Activated CD8-positive, alpha-beta T cell treated with anti-CD3 and anti-CD28 coated beads, Interleukin-2, amount 10 ng/mL, durations not matched to agents 7 days and 5 days (primary cell): ENCODE measurements around the gene SBNO2. TPM values are rescaled to one million over a fixed set of nuclear protein-coding genes. Genes with fewer than 3 reads are reported as not detected.

Source experiments
- ATAC-seq: fragments of 150-1000 bp; cut with Tn5 transposase; one replicate; pipeline ENCODE4 v1.10.0; 2021; ENCODE audit warnings: moderate library complexity
- CTCF ChIA-PET: fragments of 350-600 bp; sonication (Branson Sonifier 250); formaldehyde crosslinking; loops from one replicate; lab custom pipeline; 2021; ENCODE audit warnings: antibody characterized with exemption; lab: Charles Lee
- POLR2A ChIA-PET: fragments of 350-600 bp; sonication (Branson Sonifier 250); formaldehyde crosslinking; loops from one replicate; lab custom pipeline; 2021; ENCODE audit warnings: antibody characterized with exemption; lab: Charles Lee
- DNase-seq: peaks from one replicate; pipeline ENCODE4 v3.0.0-alpha.2; 2020
- H3K27ac Mint-ChIP-seq: one replicate; pipeline ENCODE4 v1.8.0; 2021; ENCODE audit warnings: mild to moderate bottlenecking, mixed read lengths
- H3K27me3 Mint-ChIP-seq: one replicate; pipeline ENCODE4 v1.8.0; 2021; ENCODE audit warnings: low read depth, mixed read lengths
- H3K36me3 Mint-ChIP-seq: one replicate; pipeline ENCODE4 v1.8.0; 2021; ENCODE audit warnings: low read depth, mixed read lengths
- H3K4me1 Mint-ChIP-seq: one replicate; pipeline ENCODE4 v1.8.0; 2021; ENCODE audit warnings: low read depth, mixed read lengths
- H3K4me3 Mint-ChIP-seq: one replicate; pipeline ENCODE4 v1.8.0; 2021; ENCODE audit warnings: mild to moderate bottlenecking, mixed read lengths
- H3K9me3 Mint-ChIP-seq: one replicate; pipeline ENCODE4 v1.8.0; 2022; ENCODE audit warnings: mixed read lengths; ENCODE audit not compliant: insufficient read depth
- total RNA-seq, 2 experiments: library from RNA; stranded (reverse); gene quantifications; one replicate each; pipeline ENCODE4 v1.2.3, GENCODE V29; 2021

Gene SBNO2
- total RNA-seq, 2 experiments from 2014 or later, result 58.6 to 70.5 TPM

- ATAC-seq (no peak), DNase-seq (no peak)
- ChIA-PET CTCF (no interaction called here), POLR2A (interaction anchor here (0.7 kb wide), 1 partner anchor 27 kb away, joined by 3 read pairs; no protein-coding TSS in a partner anchor)
- H3K27me3 Mint-ChIP-seq, result no peaks in the 10 kb centered on the region
- H3K9me3 Mint-ChIP-seq, result no peaks in the 10 kb centered on the region
- no peak overlapping the region for H3K4me3 Mint-ChIP-seq
- peaks cover 14% of the 10 kb centered on the region for H3K4me1 Mint-ChIP-seq
- peaks cover 6% of the 10 kb centered on the region for H3K36me3 Mint-ChIP-seq
- no peak overlapping the region for H3K27ac Mint-ChIP-seq
These were observed 65.6 kb downstream of the SBNO2 start for GRCh38 chr19:1108291-1109031.

DNA sequence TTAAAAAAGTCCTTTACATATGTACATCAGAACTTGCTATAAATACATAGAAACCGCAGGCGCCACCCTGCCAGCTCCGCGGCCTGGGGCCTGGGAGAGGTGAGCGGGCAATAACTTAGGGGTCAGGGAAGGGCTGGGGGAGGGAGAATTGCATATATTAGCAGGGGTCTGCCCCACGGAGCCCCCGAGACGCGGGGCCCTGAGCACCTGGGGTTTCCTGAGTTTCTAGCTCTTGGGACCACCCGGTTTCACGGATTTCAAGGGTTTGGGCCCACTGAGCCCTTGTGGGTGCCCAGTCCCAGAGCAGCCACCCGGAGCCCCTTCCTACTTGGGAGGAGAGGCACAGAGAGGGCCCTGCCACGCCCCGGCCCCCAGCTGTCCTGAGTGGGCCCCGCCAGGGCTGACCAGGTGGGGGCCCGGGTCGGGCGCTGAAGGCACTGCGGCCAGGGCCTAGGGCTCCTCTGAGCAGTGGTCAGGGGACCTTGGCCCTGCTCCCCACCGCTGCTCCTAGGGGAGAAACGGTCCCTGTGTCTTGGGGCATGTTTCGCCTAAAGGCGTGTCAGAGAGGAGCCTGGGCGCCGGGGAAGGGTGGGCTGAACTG lies 66.3 kb downstream of the SBNO2 start:
- peaks cover 18% of the 10 kb centered on the region for H3K4me1 Mint-ChIP-seq

DNA sequence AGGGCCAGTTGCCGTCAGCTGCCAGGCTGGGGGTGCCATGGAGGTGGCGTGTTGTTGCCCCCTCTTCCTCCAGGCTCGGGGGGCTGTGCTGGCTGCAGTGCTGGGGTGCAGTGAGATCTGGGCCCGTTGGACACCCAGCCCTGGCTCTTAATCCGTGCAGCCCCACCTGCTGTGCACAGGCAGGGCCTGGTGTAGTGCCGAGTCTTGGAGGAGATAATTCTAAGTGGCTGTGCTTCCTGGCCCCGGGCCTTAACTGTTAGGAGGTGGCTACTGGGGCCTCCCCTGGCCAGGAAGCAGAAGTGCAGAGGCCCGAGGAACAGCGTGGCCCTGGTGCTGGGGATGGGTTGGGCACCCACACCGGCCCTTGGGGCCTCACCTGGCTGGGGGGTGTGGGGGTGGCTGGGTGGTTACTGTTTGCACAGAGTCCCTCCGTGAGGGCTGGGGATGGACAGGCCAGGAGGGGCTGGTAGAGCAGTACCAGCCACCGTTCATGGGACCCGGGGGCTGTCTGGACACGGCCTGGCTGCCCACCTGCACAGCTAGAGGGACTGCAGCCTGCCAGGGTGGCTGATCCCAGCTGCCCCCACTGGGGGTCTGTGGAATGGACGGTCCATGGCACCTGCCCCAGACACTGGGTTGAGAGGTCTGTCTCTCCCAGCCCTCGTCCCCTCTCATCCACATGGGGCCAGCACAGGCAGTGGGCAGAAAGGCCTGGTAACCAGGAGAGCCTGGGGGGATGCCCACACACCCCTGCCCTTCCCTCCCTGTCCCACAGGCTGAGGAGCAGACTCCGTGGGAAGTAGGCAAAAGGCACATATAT lies 67.0 kb downstream of the SBNO2 start:
- Mint-ChIP-seq H3K27ac (no peak overlapping the region), H3K9me3 (no peaks in the 10 kb centered on the region), H3K4me1 (peaks cover 24% of the 10 kb centered on the region), H3K4me3 (no peak overlapping the region), H3K36me3 (peaks cover 6% of the 10 kb centered on the region), H3K27me3 (no peaks in the 10 kb centered on the region)
- ChIA-PET CTCF (no interaction called here), POLR2A (no interaction called here)
- no peak for DNase-seq
- no peak for ATAC-seq

More for the DNA sequence above, 66.3 kb downstream of the SBNO2 start:
- ATAC-seq, result no peak
- Mint-ChIP-seq H3K9me3 (no peaks in the 10 kb centered on the region), H3K27me3 (no peaks in the 10 kb centered on the region), H3K36me3 (peaks cover 6% of the 10 kb centered on the region), H3K27ac (no peak overlapping the region), H3K4me3 (no peak overlapping the region)
- DNase-seq, result no peak
- CTCF ChIA-PET, result no interaction called here
- POLR2A ChIA-PET, result no interaction called here

DNA sequence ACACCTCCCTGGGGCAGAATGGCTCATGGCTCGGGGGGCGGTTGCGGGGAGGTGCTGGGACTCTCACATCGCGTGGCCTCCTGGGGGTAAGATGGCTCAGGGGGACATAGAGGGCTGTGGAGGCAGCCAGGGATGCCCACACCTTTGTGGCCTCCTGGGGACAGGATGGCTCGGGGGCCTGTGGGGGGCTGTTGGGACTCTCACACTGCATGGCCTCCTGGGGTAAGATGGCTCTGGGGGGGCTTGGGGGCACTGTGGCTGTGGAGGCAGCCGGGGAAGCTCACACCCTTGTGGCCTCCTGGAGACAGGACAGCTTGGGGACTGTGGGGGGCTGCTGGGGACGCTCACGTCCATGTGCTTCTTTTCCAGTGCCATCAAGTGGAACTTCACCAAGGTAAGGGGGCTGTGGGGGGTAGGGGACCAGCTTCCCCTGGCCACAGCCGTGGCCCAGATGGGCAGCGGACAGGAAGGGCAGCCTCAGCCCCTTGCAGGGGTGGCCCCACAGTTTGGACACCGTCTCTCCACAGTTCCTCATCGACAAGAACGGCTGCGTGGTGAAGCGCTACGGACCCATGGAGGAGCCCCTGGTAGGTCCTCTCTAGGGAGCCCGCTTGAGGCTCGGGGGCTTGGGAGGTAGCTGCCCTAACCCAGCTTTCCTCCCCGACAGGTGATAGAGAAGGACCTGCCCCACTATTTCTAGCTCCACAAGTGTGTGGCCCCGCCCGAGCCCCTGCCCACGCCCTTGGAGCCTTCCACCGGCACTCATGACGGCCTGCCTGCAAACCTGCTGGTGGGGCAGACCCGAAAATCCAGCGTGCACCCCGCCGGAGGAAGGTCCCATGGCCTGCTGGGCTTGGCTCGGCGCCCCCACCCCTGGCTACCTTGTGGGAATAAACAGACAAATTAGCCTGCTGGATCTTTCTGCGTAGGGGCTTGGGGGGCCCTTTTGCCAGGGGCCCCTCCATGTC lies 67.9 kb downstream of the SBNO2 start:
- peaks cover 4% of the 10 kb centered on the region for H3K36me3 Mint-ChIP-seq
- no peak for ATAC-seq
- H3K27me3 Mint-ChIP-seq, result no peaks in the 10 kb centered on the region
- POLR2A ChIA-PET, result interaction anchor here (0.5 to 1.0 kb wide), 3 partner anchors 11 to 306 kb away, joined by 3 to 4 read pairs (median 3); partner anchors contain the start of gene ABCA7
- CTCF ChIA-PET, result no interaction called here
- DNase-seq, result no peak
- peaks cover 32% of the 10 kb centered on the region for H3K4me1 Mint-ChIP-seq
- no peaks in the 10 kb centered on the region for H3K9me3 Mint-ChIP-seq
- peak overlapping the region; percentile 34 for H3K27ac Mint-ChIP-seq
- H3K4me3 Mint-ChIP-seq, result peak overlapping the region; percentile 58

DNA sequence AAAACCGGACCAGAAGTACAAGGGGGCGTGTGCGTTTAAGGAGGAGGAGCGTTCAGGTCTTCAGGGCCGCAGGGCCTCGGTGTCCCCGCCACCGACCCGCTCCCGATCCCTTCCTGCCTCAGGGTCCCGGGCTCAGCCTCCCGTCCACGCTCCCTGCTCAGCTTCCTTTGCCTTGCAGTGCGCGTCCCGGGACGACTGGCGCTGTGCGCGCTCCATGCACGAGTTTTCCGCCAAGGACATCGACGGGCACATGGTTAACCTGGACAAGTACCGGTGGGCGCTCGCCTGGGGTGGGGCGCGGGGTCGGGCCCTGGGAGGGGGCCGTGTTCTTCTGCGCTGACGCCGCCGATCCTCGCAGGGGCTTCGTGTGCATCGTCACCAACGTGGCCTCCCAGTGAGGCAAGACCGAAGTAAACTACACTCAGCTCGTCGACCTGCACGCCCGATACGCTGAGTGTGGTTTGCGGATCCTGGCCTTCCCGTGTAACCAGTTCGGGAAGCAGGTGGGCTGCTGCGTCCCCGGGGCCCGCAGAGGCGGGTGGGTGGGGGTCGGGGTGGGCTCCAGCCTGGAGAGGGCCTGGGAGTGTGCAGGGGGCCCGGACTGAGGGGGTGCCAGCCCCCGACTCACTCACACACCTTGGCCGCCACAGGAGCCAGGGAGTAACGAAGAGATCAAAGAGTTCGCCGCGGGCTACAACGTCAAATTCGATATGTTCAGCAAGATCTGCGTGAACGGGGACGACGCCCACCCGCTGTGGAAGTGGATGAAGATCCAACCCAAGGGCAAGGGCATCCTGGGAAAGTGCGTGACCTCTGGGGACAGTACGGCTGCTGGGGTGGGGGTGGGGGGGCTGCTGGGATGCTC lies 68.8 kb downstream of the SBNO2 start:
- H3K27ac Mint-ChIP-seq, result peak overlapping the region; percentile 55

GRCh38 chr19:1104311-1105007 lies 69.6 kb downstream of the SBNO2 start:
- POLR2A ChIA-PET, result interaction anchor here (0.7 to 2.2 kb wide), 4 partner anchors 10 to 75 kb away, joined by 3 to 10 read pairs (median 4); partner anchors contain the start of gene ARHGAP45
- peak; percentile 75 for DNase-seq
- CTCF ChIA-PET, result interaction anchor here (1.1 kb wide), 1 partner anchor 9 kb away, joined by 4 read pairs; no protein-coding TSS in a partner anchor
- no peak overlapping the region for H3K27ac Mint-ChIP-seq
- H3K27me3 Mint-ChIP-seq, result no peaks in the 10 kb centered on the region
- H3K36me3 Mint-ChIP-seq, result peaks cover 8% of the 10 kb centered on the region
- ATAC-seq, result peak; percentile 38
- H3K9me3 Mint-ChIP-seq, result no peaks in the 10 kb centered on the region
- H3K4me3 Mint-ChIP-seq, result peak overlapping the region; percentile 75
- H3K4me1 Mint-ChIP-seq, result peaks cover 41% of the 10 kb centered on the region

More for the DNA sequence above, 68.8 kb downstream of the SBNO2 start:
- ChIA-PET POLR2A (interaction anchor here (0.7 to 1.0 kb wide), 2 partner anchors 29 to 65 kb away, joined by 3 read pairs; partner anchors contain the start of gene ABCA7), CTCF (interaction anchor here (1.1 kb wide), 1 partner anchor 8 kb away, joined by 4 read pairs; no protein-coding TSS in a partner anchor)
- Mint-ChIP-seq H3K4me3 (peak overlapping the region; percentile 75), H3K9me3 (no peaks in the 10 kb centered on the region), H3K27me3 (no peaks in the 10 kb centered on the region), H3K4me1 (peaks cover 34% of the 10 kb centered on the region), H3K36me3 (peaks cover 4% of the 10 kb centered on the region)
- ATAC-seq, result no peak
- DNase-seq, result no peak

DNA sequence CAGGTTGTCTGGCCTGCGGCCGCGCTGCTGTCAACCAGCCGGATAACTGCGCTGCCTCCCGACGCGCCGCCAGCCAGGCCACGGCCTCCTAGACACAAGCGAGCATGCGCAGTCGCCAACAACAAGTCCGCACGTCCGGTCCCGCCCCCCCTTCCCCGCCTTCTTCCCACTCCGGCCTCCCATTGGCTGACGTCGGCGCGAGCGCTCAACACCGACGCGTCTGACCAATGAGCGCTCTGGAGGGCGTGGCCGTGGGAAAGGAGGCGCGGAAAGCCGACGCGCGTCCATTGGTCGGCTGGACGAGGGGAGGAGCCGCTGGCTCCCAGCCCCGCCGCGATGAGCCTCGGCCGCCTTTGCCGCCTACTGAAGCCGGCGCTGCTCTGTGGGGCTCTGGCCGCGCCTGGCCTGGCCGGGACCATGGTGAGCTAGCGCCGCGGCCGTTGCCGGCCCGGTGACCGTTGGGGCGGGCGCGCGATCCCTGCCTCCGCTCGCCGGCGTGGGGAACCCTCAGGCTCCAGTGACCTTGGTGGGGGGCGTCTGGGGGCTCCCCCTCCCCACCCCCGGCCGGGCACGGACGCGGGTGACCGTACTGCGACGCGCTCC lies 70.3 kb downstream of the SBNO2 start, which contains the start of gene GPX4:
Gene GPX4 (plus strand): TSS at position 287 of the 603 bp plus-strand sequence. CDS start 50 bp downstream, at position 337.
- peak; percentile 99 for DNase-seq
- POLR2A ChIA-PET, result interaction anchor here (0.9 to 2.2 kb wide), 4 partner anchors 9 to 76 kb away, joined by 3 to 10 read pairs (median 4); partner anchors contain the start of gene ARHGAP45
- Mint-ChIP-seq H3K36me3 (peaks cover 8% of the 10 kb centered on the region), H3K9me3 (no peaks in the 10 kb centered on the region), H3K4me1 (peaks cover 46% of the 10 kb centered on the region), H3K27me3 (no peaks in the 10 kb centered on the region), H3K27ac (peak within 1 kb of the TSS; percentile 83), H3K4me3 (peak within 1 kb of the TSS; percentile 75)
- ATAC-seq, result peak; percentile 93
- CTCF ChIA-PET, result no interaction called here

GRCh38 chr19:1103132-1103707 lies 70.8 kb downstream of the SBNO2 start:
- no peak for DNase-seq
- POLR2A ChIA-PET, result interaction anchor here (0.6 to 2.2 kb wide), 7 partner anchors 9 to 89 kb away, joined by 3 to 10 read pairs (median 3); partner anchors contain the start of gene ARHGAP45
- H3K4me3 Mint-ChIP-seq, result peak overlapping the region; percentile 58
- peaks cover 49% of the 10 kb centered on the region for H3K4me1 Mint-ChIP-seq
- no peaks in the 10 kb centered on the region for H3K9me3 Mint-ChIP-seq
- CTCF ChIA-PET, result interaction anchor here (1.2 to 1.7 kb wide), 2 partner anchors 100 to 163 kb away, joined by 3 to 4 read pairs; no protein-coding TSS in a partner anchor
- H3K27ac Mint-ChIP-seq, result peak overlapping the region; percentile 83
- H3K36me3 Mint-ChIP-seq, result peaks cover 6% of the 10 kb centered on the region
- H3K27me3 Mint-ChIP-seq, result no peaks in the 10 kb centered on the region
- no peak for ATAC-seq
